A204.1 (cell line): Measurements from ENCODE around the gene ROR2.

ENCODE experiments used
- FAIRE-seq: peaks from 2 replicates; lab custom pipeline; 2012; peaks lifted over from hg19 to GRCh38; lab: Jason Lieb, UNC

The ROR2 gene

GRCh38 chr9:91515074-91515687 is 434.8 kb downstream of the ROR2 start:
- no peak for FAIRE-seq
